Mucosa of descending colon (tissue), 3 donors: ENCODE measurements around the gene NONO. TPM values are rescaled to one million over a fixed set of nuclear protein-coding genes. Genes with fewer than 3 reads are reported as not detected.
"Not testable (repeated sequence)": the region's sequence is repeated elsewhere in the genome, so short reads cannot be mapped to it uniquely, and the experiment has no call there.

Experiments used
- ATAC-seq: fragments of 200-7000 bp; cut with Tn5 transposase; one replicate; pipeline ENCODE4 v1.9.1; 2020; ENCODE audit warnings: mild to moderate bottlenecking, moderate library complexity
- DNase-seq, 3 donors: peaks; one replicate each; pipeline ENCODE4 v3.0.0-alpha.2; 2020
- H3K36me3 ChIP-seq: fragments of 200-600 bp; one replicate; pipeline ENCODE4 v1.8.0; 2021; ENCODE audit warnings: low read depth, mild to moderate bottlenecking
- H3K4me1 ChIP-seq: fragments of 200-600 bp; one replicate; pipeline ENCODE4 v1.8.0; 2021; ENCODE audit warnings: low read depth, mild to moderate bottlenecking
- H3K4me3 ChIP-seq: fragments of 200-600 bp; one replicate; pipeline ENCODE4 v1.8.0; 2021; ENCODE audit warnings: mild to moderate bottlenecking
- H3K9me3 ChIP-seq: fragments of 200-600 bp; one replicate; pipeline ENCODE4 v1.8.0; 2021; ENCODE audit warnings: mild to moderate bottlenecking
- intact Hi-C, 2 donors: fragments of 100-400 bp; cut with DNase I in 1 of 2; cut with micrococcal nuclease in 1 of 2; formaldehyde crosslinking; loops; one replicate each; pipeline versions ENCODE4 v1.11.0 to v1.11.1; 2022; cut with DNase I, micrococcal nuclease
- total RNA-seq, 3 donors: library from RNA; stranded (reverse); fragmentation: NEBNext Ultra II Directional in 2 of 3; extraction: Animal tissue kit (Norgen Biotek cat#: 25700) in 2 of 3; gene quantifications; one replicate each; pipeline versions ENCODE4 v1.2.1 to v1.2.4, GENCODE V29; 2021 to 2023
- TF ChIP-seq, protein P1 (sequence below): fragments of 200-600 bp; IDR thresholded peaks from one replicate; pipeline ENCODE4 v1.8.0; 2022; ENCODE audit warnings: antibody characterized with exemption, mild to moderate bottlenecking
- donor health status: DM: no; HTN: no; CAD: no; lungs with moderate emphysema.
- donor health status: DM: no; HTN: no; CAD: no.
- donor health status: DM: no; HTN: yes; CAD: no.

NONO gene
- total RNA-seq, 3 donors from 2014 or later = 166 to 218 (median 197) TPM

DNA sequence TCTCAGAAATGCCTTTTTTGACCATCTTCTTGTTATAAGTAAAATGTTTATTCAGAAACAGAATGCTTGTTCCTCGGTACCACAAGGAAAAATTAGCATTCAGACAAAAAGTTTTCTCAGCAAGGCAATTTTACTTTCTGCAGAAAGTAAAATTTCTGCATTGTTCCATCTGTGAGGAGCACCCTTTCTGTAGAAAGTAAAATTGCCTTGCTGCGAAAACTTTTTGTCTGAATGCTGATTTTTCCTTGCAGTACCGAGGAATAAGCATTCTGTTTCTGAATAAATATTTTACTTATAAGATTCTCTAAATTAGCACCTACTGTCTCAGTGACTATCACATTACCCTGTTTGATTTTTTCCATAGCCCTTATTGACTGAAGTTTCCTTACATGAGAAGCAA lies 43.0 kb downstream of the NONO start:
- TF ChIP-seq, protein P1, sequence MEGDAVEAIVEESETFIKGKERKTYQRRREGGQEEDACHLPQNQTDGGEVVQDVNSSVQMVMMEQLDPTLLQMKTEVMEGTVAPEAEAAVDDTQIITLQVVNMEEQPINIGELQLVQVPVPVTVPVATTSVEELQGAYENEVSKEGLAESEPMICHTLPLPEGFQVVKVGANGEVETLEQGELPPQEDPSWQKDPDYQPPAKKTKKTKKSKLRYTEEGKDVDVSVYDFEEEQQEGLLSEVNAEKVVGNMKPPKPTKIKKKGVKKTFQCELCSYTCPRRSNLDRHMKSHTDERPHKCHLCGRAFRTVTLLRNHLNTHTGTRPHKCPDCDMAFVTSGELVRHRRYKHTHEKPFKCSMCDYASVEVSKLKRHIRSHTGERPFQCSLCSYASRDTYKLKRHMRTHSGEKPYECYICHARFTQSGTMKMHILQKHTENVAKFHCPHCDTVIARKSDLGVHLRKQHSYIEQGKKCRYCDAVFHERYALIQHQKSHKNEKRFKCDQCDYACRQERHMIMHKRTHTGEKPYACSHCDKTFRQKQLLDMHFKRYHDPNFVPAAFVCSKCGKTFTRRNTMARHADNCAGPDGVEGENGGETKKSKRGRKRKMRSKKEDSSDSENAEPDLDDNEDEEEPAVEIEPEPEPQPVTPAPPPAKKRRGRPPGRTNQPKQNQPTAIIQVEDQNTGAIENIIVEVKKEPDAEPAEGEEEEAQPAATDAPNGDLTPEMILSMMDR = no peak
- ATAC-seq = no peak

DNA sequence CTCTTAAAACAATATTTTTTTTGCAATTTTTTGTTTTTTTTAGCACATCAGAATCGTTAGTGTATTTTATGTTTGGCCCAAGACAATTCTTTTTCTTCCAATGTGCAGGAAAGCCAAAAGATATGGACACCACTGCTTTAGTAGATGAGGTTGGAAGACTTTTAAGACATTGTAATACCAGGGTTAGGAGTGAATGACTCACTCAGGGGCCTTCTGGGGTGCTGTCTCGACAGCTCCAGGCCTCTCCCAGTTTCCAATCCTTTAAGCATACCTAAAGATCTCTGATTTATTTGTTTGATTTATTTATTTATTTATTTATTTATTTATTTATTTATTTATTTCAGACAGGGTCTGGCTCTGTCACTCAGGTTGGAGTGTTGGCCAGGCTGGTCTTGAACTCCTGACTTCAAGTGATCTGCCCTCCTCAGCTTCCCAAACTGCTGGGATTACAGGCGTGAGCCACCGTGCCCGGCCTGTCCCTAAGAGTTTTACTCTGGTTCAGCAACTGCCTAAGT lies 65.8 kb downstream of the NONO start:
- H3K4me1 ChIP-seq, H3K4me3 ChIP-seq, ATAC-seq, H3K36me3 ChIP-seq, intact Hi-C loops, H3K9me3 ChIP-seq, DNase-seq: not testable (repeated sequence)

More for the DNA sequence above, 43.0 kb downstream of the NONO start:
- peaks cover 6% of the 10 kb centered on the region for H3K9me3 ChIP-seq
- no peak overlapping the region for H3K4me3 ChIP-seq
- intact Hi-C loops = no loop called here
- no peaks in the 10 kb centered on the region for H3K4me1 ChIP-seq
- H3K36me3 ChIP-seq = no peaks in the 10 kb centered on the region
- no peak for DNase-seq

DNA sequence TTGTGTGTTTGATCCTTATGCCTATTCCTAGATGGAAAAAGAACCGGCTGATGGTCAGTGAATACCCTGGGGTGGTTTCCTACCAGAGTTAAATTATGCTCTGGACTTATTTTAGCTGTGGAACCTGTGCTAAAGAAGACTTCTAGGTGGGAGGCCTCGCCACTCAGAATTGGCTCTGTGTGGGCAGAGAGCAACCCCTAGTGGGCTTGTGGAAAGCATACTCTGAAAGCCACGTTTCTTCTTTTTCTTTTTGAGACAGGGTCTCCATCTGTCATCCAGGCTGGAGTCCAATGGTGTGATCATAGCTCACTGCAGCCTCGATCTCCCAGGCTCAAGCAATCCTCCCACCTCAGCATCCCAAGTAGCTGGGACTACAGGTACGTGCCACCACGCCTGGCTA lies 66.4 kb downstream of the NONO start:
- H3K4me1 ChIP-seq, intact Hi-C loops, DNase-seq, H3K9me3 ChIP-seq, H3K36me3 ChIP-seq, ATAC-seq, H3K4me3 ChIP-seq: not testable (repeated sequence)

Other genes with a start within 250 kb of the NONO start
- gene SNX12, start 215.3 kb upstream of the NONO start, total RNA-seq = 10 to 100 TPM; 56.4 to 86.6 (median 68.2) TPM
- gene FOXO4, start 187.8 kb upstream of the NONO start, total RNA-seq = 10 to 100 TPM; 26.9 to 74.6 (median 53.1) TPM
- gene CXorf65, start 176.9 kb upstream of the NONO start, total RNA-seq = 1 to 10 TPM in 1 of 3 donors, not detected in 2; 2.7 TPM
- gene IL2RG, start 172.1 kb upstream of the NONO start, total RNA-seq = 100 to 1,000 TPM in 1 of 3 donors, 10 to 100 TPM in 2; 27.7 to 104 (median 56.8) TPM
- 10 to 100 TPM; 34.4 to 55.4 (median 47.8) TPM for gene MED12, start 165.0 kb upstream of the NONO start, total RNA-seq
- 1 to 10 TPM in 1 of 3 donors, under 1 TPM in 2; 0.46 to 3.1 (median 0.94) TPM for gene NLGN3, start 138.8 kb upstream of the NONO start, total RNA-seq
- 10 to 100 TPM; 24.2 to 78.9 (median 58.2) TPM for gene GJB1, start 60.4 kb upstream of the NONO start, total RNA-seq
- 10 to 100 TPM; 13.7 to 24.9 (median 16.4) TPM for gene ZMYM3, start 29.5 kb upstream of the NONO start, total RNA-seq
- 1 to 10 TPM; 1.3 to 5.9 (median 1.6) TPM for gene ITGB1BP2, start 18.1 kb downstream of the NONO start, total RNA-seq
- 10 to 100 TPM; 28.2 to 44.8 (median 35.4) TPM for gene TAF1, start 82.7 kb downstream of the NONO start, total RNA-seq
- gene OGT, start 249.5 kb downstream of the NONO start, total RNA-seq = 100 to 1,000 TPM in 2 of 3 donors, 10 to 100 TPM in 1; 89.4 to 133 (median 120) TPM